AG04449 (cell line): ENCODE data around the gene AFG1L.

Source experiments
- CTCF ChIA-PET: fragments of 350-600 bp; formaldehyde crosslinking; extraction: SDS; loops from one replicate; lab custom pipeline; 2021; ENCODE audit warnings: antibody characterized with exemption; lab: Yijun Ruan, JAX
- POLR2A ChIA-PET: fragments of 400-600, 350-600 bp; formaldehyde crosslinking; extraction: SDS; loops from one replicate; lab custom pipeline; 2020; ENCODE audit warnings: antibody characterized with exemption, inconsistent platforms; lab: Yijun Ruan, JAX
- DNase-seq: peaks from one replicate; pipeline ENCODE4 v3.0.0-alpha.2; 2010; ENCODE audit warnings: low read depth, low spot score
- H3K4me3 ChIP-seq: 2 replicates; pipeline ENCODE4 v1.5.1; 2011; ENCODE audit warnings: low read depth, mild to moderate bottlenecking, control low read depth, low read length
- CTCF ChIP-seq: IDR thresholded peaks from one replicate; pipeline ENCODE4 v1.5.1; 2011; ENCODE audit warnings: mild to moderate bottlenecking, moderate library complexity, low read length, control low read depth, inconsistent platforms; ENCODE audit not compliant: insufficient read depth; ENCODE audit errors: missing control alignments

Gene AFG1L

GRCh38 chr6:108541843-108542759, 247.2 kb downstream of the AFG1L start:
- no peak overlapping the region for H3K4me3 ChIP-seq
- CTCF ChIA-PET: interaction anchor here (0.7 to 10.8 kb wide), 49 partner anchors 9 to 855 kb away, joined by 3 to 197 read pairs (median 5); partner anchors contain the start of genes ARMC2 and CD164
- POLR2A ChIA-PET: interaction anchor here (1.0 kb wide), 1 partner anchor 351 kb away, joined by 3 read pairs; no protein-coding TSS in a partner anchor
- peak; percentile 77 for TF ChIP-seq CTCF
- no peak for DNase-seq

GRCh38 chr6:108543175-108543940, 248.5 kb downstream of the AFG1L start:
- DNase-seq: no peak
- TF ChIP-seq CTCF: no peak
- H3K4me3 ChIP-seq: no peak overlapping the region
- ChIA-PET CTCF (interaction anchor here (1.0 to 10.8 kb wide), 27 partner anchors 10 to 545 kb away, joined by 3 to 197 read pairs (median 7); partner anchors contain the start of gene ARMC2), POLR2A (no interaction called here)

- no peak for DNase-seq
- TF ChIP-seq CTCF: no peak
- ChIA-PET CTCF (interaction anchor here (1.0 to 10.8 kb wide), 10 partner anchors 13 to 529 kb away, joined by 3 to 197 read pairs (median 4); partner anchors contain the start of gene ARMC2), POLR2A (no interaction called here)
- H3K4me3 ChIP-seq: no peak overlapping the region
These were observed 249.8 kb downstream of the AFG1L start for GRCh38 chr6:108544606-108545005.

GRCh38 chr6:108546079-108547049, 251.5 kb downstream of the AFG1L start:
- no peak for DNase-seq
- no peak for TF ChIP-seq CTCF
- ChIA-PET POLR2A (no interaction called here), CTCF (interaction anchor here (0.8 to 10.8 kb wide), 5 partner anchors 12 to 527 kb away, joined by 3 to 197 read pairs (median 15); no protein-coding TSS in a partner anchor)
- no peak overlapping the region for H3K4me3 ChIP-seq

GRCh38 chr6:108549241-108549640, 254.4 kb downstream of the AFG1L start:
- CTCF ChIA-PET: interaction anchor here (10.8 kb wide), 1 partner anchor 346 kb away, joined by 168 read pairs; no protein-coding TSS in a partner anchor
- no peak for TF ChIP-seq CTCF
- H3K4me3 ChIP-seq: no peak overlapping the region
- DNase-seq: no peak
- POLR2A ChIA-PET: no interaction called here
